WTC11 (cell line): ENCODE results near the gene ROBO2. TPM values are rescaled to one million over a fixed set of nuclear protein-coding genes. Genes with fewer than 3 reads are reported as not detected.

ENCODE experiments used
- ATAC-seq: fragments of 200-7000 bp; cut with Tn5 transposase; 2 replicates; pipeline ENCODE4 v1.10.0; 2021; ENCODE audit warnings: mild to moderate bottlenecking, moderate library complexity
- CTCF ChIA-PET: fragments of 300-600 bp; sonication (Branson Sonifier 250); formaldehyde crosslinking; loops from one replicate; lab custom pipeline; 2021; ENCODE audit warnings: antibody characterized with exemption; lab: Charles Lee
- POLR2A ChIA-PET: fragments of 350-600 bp; sonication (Branson Sonifier 250); formaldehyde crosslinking; loops from one replicate; lab custom pipeline; 2021; ENCODE audit warnings: antibody characterized with exemption; lab: Charles Lee
- DNase-seq: peaks from one replicate; pipeline ENCODE4 v3.0.0; 2021; ENCODE audit warnings: low spot score
- H3K27ac Mint-ChIP-seq: 2 replicates; pipeline ENCODE4 v1.8.0; 2021; ENCODE audit warnings: mixed read lengths
- H3K27me3 Mint-ChIP-seq: 2 replicates; pipeline ENCODE4 v1.8.0; 2021; ENCODE audit warnings: low read depth, mild to moderate bottlenecking, moderate library complexity, mixed read lengths
- H3K36me3 Mint-ChIP-seq: 2 replicates; pipeline ENCODE4 v1.8.0; 2021; ENCODE audit warnings: mixed read lengths
- H3K4me1 Mint-ChIP-seq: 2 replicates; pipeline ENCODE4 v1.8.0; 2022; ENCODE audit warnings: mixed read lengths
- H3K4me3 Mint-ChIP-seq: 2 replicates; pipeline ENCODE4 v1.8.0; 2021; ENCODE audit warnings: mild to moderate bottlenecking, moderate library complexity, mixed read lengths
- H3K9me3 Mint-ChIP-seq: 2 replicates; pipeline ENCODE4 v1.8.0; 2021; ENCODE audit warnings: mixed read lengths
- CREB1 ChIP-seq: sonication (generic); formaldehyde crosslinking; IDR thresholded peaks from 2 replicates; pipeline ENCODE4 v1.8.0; 2023; ENCODE audit warnings: mild to moderate bottlenecking, missing genetic modification reagents
- ESRRA ChIP-seq: sonication (generic); formaldehyde crosslinking; IDR thresholded peaks from 2 replicates; pipeline ENCODE4 v1.8.1; 2022; ENCODE audit warnings: mild to moderate bottlenecking, missing genetic modification reagents, borderline replicate concordance
- GRHL2 ChIP-seq: fragments of 250-450 bp; sonication (Bioruptor Pico); IDR thresholded peaks from 2 replicates; pipeline ENCODE4 v1.8.0; 2022; ENCODE audit warnings: mild to moderate bottlenecking, moderate library complexity; ENCODE audit not compliant: insufficient replicate concordance, severe bottlenecking
- NFE2L1 ChIP-seq: sonication (generic); formaldehyde crosslinking; IDR thresholded peaks from 2 replicates; pipeline ENCODE4 v1.8.1; 2023; ENCODE audit warnings: missing genetic modification reagents
- NR1H2 ChIP-seq: sonication (generic); formaldehyde crosslinking; IDR thresholded peaks from 2 replicates; pipeline ENCODE4 v1.9.0; 2021; ENCODE audit warnings: mild to moderate bottlenecking, moderate library complexity, missing genetic modification reagents
- NR2C2 ChIP-seq: sonication (generic); formaldehyde crosslinking; IDR thresholded peaks from 2 replicates; pipeline ENCODE4 v1.8.0; 2022; ENCODE audit warnings: mild to moderate bottlenecking, missing genetic modification reagents
- TP53 ChIP-seq: sonication (generic); formaldehyde crosslinking; IDR thresholded peaks from 2 replicates; pipeline ENCODE4 v1.8.1; 2023; ENCODE audit warnings: mild to moderate bottlenecking, missing genetic modification reagents
- total RNA-seq: library from RNA; stranded (reverse); gene quantifications from 3 replicates; pipeline ENCODE4 v1.2.3, GENCODE V29; 2021
- TF ChIP-seq, protein P1 (sequence below): sonication (generic); formaldehyde crosslinking; IDR thresholded peaks from 2 replicates; pipeline ENCODE4 v1.8.0; 2022; ENCODE audit warnings: missing genetic modification reagents
- TF ChIP-seq, protein P2 (sequence below): sonication (generic); formaldehyde crosslinking; IDR thresholded peaks from 2 replicates; pipeline ENCODE4 v1.8.1; 2023; ENCODE audit warnings: mild to moderate bottlenecking, missing genetic modification reagents, moderate library complexity
- TF ChIP-seq, protein P3 (sequence below): sonication (generic); formaldehyde crosslinking; IDR thresholded peaks from 2 replicates; pipeline ENCODE4 v1.8.0; 2022; ENCODE audit warnings: mild to moderate bottlenecking, missing genetic modification reagents

Gene ROBO2
- total RNA-seq, 1 experiment from 2014 or later, result 11.7 TPM

DNA sequence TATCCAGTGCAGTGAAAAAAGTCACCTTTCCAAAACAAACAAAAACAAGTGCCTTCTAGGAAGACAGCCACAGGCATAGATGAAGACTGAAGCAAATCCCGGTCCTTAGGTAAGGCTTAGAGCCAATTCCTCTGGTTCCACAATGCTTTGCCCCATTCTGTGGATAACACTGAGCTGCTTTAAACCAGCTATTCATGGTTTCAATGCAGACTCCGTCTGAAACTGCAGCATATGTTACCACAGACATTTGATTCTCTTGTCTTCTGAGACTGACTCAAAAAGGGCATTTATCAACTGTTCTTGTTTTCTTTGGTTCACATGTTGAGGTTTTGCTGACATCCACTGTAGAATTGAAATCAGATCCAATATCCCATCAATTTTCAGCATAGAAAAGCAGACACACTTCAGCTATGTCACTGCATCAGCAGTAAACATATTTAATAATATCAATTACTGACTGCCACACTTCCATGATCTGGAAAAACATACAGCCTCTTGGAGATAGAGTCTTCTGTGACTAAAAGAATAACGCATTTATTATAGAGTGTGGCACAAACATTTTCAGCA is 659.3 kb downstream of the ROBO2 start:
- TF ChIP-seq ESRRA (CRISPR knock-in tag) (no peak), TP53 (CRISPR knock-in tag) (no peak), CREB1 (CRISPR knock-in tag) (no peak), NFE2L1 (no peak), NR2C2 (CRISPR knock-in tag) (no peak), NR1H2 (CRISPR knock-in tag) (no peak), GRHL2 (CRISPR knock-in tag) (no peak)
- TF ChIP-seq, protein P1, sequence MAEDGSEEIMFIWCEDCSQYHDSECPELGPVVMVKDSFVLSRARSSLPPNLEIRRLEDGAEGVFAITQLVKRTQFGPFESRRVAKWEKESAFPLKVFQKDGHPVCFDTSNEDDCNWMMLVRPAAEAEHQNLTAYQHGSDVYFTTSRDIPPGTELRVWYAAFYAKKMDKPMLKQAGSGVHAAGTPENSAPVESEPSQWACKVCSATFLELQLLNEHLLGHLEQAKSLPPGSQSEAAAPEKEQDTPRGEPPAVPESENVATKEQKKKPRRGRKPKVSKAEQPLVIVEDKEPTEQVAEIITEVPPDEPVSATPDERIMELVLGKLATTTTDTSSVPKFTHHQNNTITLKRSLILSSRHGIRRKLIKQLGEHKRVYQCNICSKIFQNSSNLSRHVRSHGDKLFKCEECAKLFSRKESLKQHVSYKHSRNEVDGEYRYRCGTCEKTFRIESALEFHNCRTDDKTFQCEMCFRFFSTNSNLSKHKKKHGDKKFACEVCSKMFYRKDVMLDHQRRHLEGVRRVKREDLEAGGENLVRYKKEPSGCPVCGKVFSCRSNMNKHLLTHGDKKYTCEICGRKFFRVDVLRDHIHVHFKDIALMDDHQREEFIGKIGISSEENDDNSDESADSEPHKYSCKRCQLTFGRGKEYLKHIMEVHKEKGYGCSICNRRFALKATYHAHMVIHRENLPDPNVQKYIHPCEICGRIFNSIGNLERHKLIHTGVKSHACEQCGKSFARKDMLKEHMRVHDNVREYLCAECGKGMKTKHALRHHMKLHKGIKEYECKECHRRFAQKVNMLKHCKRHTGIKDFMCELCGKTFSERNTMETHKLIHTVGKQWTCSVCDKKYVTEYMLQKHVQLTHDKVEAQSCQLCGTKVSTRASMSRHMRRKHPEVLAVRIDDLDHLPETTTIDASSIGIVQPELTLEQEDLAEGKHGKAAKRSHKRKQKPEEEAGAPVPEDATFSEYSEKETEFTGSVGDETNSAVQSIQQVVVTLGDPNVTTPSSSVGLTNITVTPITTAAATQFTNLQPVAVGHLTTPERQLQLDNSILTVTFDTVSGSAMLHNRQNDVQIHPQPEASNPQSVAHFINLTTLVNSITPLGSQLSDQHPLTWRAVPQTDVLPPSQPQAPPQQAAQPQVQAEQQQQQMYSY (CRISPR knock-in tag), result no peak
- TF ChIP-seq, protein P2, sequence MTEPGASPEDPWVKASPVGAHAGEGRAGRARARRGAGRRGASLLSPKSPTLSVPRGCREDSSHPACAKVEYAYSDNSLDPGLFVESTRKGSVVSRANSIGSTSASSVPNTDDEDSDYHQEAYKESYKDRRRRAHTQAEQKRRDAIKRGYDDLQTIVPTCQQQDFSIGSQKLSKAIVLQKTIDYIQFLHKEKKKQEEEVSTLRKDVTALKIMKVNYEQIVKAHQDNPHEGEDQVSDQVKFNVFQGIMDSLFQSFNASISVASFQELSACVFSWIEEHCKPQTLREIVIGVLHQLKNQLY (CRISPR knock-in tag), result no peak
- TF ChIP-seq, protein P3, sequence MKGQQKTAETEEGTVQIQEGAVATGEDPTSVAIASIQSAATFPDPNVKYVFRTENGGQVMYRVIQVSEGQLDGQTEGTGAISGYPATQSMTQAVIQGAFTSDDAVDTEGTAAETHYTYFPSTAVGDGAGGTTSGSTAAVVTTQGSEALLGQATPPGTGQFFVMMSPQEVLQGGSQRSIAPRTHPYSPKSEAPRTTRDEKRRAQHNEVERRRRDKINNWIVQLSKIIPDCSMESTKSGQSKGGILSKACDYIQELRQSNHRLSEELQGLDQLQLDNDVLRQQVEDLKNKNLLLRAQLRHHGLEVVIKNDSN (CRISPR knock-in tag), result no peak
- TF ChIP-seq, all 79 proteins: peak for 0
- peaks cover 14% of the 10 kb centered on the region for H3K9me3 Mint-ChIP-seq
- peaks cover 11% of the 10 kb centered on the region for H3K4me1 Mint-ChIP-seq
- no peak overlapping the region for H3K27ac Mint-ChIP-seq
- H3K4me3 Mint-ChIP-seq, result no peak overlapping the region
- H3K27me3 Mint-ChIP-seq, result no peaks in the 10 kb centered on the region
- ChIA-PET CTCF (no interaction called here), POLR2A (no interaction called here)
- DNase-seq (no peak), ATAC-seq (no peak)
- H3K36me3 Mint-ChIP-seq, result peaks cover 3% of the 10 kb centered on the region; the same call in 1 of the 2 replicates
